Fibroblast of skin of back (primary cell): Measurements from ENCODE around the gene HNRNPU.

Experiments
- DNase-seq: peaks from one replicate; pipeline ENCODE4 v3.0.0-alpha.2; 2013

Gene HNRNPU

DNA sequence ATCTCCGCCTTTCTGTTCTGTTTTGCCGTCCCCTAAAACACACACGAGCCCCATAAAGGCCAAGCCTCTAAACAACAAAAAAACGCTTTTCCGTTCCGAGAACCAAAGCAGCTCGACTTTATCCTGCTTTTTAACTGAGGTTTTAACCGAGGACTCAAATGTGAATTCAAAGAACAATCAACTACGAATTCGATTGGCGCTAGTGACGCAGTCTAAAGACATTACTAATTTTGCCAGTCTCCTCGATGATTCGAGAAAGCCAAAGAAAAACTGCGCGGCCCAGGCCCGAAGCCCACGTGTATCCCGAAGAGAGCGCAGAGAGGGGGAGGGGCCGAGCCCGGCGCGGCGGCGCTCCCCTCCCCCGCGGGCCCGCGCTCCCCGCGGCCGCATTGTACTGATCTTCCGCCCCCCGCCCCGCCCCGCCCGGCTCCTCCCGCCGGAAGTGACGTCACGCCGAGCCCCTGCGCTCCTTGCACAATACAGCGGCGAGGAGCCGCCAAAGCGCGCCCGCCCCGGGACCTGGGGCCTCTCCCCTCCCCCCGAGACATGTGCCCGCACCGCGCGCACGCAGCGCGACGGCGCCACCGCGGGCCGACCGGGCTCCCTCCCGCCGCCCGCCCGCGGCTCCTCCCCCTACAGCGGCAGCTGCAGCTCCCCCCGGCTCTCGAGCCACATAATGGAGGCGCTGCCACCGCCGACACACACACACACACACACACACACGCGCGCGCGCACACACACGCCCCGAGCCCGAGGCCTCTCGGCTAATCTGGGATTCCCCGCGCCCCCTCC lies 1.4 kb downstream of the HNRNPU start:
- DNase-seq, result peak; percentile 93

DNA sequence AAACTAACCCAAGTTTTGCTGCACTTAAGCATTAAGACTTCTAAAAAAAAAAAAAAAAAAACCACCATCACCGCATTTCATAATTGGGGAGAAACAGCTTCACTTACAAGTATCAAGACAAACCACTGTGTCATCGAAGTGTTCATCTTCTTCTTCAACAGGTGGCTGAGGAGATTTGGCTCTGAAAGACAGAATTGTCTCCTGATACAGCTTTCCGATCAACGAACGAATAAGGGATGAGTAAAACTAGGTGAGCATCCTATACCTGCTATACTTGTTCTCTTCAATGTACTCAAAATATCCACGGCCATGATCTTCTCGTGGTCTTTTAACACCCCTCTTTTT lies 2.0 kb downstream of the HNRNPU start:
- no peak for DNase-seq

DNA sequence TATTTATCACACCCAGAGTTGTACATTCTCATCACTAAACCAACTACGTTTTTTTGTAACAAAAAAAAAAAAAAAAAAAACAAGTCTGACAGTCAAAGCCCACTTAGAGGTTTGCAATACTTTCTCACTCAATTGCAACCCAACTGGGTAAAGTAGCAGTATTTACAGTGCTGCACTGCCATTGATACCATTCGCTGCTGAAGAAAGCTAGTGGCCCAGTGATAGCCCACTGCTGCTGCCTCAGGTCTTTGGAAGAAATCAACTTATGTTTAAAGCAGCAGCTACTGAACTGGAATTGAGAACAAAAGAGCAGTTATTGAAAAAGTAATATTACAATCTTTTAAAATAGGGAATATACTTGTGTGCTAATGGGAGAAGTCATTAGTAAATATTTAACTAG lies 2.7 kb downstream of the HNRNPU start:
- no peak for DNase-seq

DNA sequence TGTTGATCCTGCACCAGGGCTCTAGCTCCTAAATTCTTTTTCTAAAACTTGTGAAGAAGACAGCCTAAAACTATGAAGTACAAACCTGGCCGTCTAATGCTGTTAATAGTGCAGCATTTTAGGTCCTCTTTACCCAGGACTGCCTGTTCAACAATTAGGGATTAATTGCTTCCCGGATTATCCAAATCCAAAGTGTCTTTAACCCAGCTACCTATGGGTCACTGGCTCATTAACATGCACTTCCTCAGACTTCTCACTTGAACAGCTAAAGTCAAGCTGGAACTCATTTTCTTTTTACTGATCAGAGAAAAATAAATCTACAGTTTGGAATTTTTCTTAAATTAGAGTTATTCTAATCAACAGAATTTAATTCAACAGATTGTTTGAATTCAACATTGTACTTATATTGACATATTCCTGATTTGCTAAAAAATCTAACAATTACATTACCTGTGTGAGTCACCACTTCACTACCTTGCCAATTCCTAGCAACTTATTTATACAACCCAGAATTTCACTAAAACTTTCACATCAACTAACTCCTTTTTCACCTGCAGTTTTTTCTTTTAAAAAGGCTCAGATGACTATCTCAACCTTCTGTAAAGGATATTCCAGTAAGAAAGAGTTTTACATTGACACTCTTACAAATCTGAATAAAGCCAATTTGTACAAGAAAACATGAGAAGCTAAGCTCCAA lies 3.3 kb downstream of the HNRNPU start:
- no peak for DNase-seq

DNA sequence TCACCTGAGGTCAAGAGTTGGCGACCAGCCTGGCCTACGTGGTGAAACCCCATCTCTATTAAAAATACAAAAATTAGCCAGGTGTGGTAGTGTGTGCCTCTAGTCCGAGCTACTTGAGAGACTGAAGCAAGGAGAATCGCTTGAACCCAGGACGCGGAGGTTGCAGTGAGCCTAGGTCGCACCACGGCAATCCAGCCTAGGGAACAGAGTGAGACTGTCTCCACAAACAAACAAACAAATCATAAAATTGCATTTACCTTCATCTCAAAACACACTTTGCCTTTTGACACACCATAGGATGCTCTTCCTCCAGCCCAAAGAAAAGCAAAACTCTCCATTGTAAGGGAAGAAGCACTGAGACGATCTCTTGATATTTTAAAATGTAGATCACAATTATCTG lies 4.3 kb downstream of the HNRNPU start:
- DNase-seq, result no peak

DNA sequence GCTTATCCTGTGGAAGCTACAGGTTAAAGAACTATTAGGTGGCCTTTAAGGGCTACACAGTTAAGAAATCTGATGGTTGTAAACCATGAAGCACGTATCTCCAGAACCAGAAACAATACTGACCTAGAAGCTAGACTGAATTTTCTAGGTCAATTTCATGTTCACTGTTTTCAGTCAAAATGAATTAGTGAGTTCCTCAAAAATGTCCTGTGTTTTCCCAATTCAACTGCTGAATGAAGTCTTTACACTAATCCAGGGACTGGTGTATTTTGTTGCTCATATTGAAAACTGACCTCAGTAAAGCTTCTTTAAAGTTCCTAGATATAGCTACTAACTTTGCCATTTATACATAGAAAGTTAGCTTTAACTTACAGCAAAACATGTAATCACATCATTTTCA lies 6.0 kb downstream of the HNRNPU start:
- DNase-seq, result no peak

DNA sequence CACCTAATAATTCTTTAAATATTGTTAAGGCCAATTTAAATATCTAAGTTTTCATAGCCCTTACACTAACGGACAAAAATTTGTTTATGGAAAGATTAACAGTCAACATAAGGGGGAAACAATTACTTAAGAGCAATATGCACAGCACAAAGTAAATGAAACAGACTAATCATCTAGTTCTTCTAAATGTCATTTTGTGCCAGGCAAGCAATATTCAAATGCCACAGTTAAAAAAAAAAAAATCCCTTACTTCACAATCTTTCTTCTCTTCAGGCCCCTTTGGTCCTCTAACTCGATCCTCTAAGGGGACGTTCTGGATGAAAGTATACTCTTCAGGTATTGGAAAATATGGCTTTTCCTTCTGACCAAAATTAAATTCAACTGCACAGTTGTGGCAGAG lies 6.6 kb downstream of the HNRNPU start:
- no peak for DNase-seq

DNA sequence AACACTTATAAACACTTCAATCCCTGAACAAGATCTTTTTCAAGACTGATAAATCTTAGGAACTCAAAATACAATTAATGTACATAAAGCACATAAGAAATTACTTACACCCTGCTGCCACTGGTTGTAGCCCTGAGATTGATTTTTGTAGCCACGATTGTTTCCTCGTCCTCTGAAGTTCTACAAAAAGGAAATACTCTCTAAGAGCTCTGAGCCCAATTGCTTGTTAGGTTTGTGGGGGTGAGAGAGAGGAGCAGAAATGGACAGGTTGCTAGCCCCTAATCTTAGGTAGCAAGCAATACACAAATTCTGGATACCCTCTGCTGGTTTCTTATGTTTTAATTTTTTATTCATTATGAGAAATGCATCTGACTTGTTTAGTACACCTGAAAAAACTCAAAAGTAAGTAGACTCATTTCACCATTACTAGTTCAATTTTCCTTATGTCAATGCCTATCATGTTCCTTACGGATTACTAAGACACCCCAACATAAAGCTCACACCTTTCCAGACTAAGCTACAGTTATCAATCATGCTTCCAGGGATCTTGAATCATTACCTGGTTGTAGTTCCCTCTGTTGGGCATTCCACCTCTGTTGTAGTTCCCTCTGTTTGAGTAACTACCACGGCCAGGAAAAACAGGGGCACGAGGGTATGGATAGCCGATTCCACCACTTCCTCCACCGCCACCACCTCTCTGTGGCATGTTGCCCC lies 9.3 kb downstream of the HNRNPU start:
- DNase-seq, result no peak

DNA sequence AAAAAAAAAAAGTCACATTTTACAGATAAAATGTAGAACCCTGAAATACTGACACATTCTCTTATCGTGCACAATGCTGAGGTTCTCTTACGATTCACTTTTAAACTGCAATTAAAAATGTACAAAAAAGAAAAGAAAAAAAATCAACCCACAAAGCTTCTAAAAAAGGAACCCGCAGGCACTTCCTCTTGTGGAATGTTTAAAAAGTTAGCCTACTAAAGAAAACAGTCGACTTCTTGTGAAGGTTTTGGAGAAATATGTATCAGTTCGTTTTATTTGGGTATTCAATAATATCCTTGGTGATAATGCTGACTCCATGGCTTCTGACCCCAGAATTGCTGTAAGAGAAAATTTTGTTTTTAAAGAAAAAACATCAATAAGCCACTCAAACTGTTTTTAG lies 10.2 kb downstream of the HNRNPU start:
- no peak for DNase-seq

DNA sequence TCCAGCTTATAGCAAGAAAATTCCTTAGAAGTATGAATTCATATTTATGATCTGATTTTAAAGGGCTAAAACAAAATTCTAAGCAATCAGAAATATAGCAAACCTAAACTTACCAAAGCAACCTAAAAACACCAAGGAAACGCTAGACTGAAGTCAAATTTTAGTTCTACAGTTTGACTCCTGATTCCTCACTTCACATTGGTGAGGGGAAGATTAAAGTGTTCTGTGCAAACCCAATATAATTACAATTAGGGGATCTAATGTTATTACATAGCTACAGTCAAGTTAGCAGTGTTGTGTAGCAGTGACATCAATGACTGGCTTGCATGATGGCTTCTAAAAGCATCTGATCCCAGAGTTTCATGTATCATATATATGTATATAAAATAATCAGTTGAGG lies 11.6 kb downstream of the HNRNPU start:
- DNase-seq, result no peak

DNA sequence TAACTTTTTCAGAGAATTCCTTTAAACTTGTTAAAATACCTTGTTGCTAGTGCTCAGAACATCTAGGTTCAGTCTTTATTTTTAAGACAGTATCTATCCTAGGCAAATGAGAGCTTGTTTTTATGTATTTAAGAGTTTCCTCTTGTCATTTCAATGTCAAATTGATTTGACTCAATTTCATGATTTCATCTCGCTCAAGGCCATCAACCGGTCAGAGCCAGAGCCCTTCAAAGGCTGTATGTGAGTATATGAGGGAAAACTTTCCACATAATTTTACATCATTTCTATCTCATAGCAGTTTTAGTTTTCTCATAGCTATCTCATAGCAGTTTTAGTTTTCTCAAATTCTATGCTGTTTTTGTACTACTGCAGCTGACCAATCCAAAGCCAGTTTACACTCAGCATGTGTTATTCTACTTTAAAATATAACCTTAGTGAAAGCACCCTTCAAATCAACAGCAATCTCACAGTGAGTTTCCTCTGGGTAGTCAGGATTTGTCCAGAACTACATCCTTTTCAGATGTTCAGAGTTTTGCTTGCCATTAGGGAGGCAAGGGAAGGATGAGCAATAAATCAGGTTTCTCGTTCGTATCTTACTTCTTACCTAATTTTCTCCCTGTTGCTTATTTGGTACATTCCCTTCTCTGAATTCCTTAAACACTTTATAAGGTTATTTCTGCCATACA lies 12.7 kb downstream of the HNRNPU start:
- DNase-seq, result no peak

DNA sequence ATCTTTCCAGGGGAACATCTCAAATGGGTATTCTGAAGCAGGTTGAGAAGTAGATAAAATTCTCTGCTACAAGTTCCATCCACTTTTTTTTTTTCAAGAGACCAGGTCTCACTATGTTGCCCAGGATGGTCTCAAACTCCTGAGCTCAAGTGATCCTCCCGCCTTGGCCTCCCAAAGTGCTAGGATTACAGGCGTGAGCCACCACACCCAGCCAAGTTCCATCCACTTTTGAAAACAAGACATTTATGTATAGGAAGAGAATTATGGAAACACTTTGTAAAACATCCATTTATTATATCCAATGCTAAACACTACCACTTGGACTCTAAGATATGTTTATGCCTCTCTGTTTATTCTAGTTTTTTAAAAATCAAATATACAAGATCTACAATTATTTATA lies 13.4 kb downstream of the HNRNPU start:
- DNase-seq, result no peak

DNA sequence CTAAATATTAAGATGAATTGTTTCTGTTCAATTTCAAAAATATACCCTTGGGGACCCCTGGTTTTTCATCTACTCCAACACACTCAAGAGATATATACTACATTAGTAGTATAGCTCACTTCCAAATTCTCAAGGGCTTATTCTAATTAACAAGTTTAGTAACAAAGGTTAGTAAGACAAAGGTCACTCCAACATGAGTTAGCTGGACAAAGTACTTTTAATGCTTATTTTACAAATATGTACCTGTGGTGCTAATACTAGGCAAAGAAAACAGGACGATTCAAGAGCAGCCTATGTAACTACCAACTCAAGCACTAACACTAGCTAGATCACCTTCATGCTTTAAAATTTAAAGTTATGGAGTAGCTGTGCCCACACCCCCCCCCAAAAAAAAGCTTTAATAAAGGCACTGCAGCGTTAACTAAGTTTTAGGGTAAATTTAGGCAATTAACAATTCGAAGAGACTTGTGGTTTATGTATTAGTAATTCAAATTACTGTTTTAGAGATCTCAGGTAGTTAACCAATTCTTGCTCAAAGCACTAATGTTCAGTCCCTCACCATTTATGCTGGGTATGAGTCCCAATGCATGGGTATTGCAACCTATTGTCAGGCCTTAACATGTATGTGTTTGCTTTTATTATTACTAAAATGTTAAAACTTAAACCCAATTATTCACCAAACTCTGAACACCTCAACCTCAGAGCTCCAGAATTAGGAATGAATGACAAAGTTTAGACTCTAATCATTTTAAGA lies 14.1 kb downstream of the HNRNPU start:
- no peak for DNase-seq

DNA sequence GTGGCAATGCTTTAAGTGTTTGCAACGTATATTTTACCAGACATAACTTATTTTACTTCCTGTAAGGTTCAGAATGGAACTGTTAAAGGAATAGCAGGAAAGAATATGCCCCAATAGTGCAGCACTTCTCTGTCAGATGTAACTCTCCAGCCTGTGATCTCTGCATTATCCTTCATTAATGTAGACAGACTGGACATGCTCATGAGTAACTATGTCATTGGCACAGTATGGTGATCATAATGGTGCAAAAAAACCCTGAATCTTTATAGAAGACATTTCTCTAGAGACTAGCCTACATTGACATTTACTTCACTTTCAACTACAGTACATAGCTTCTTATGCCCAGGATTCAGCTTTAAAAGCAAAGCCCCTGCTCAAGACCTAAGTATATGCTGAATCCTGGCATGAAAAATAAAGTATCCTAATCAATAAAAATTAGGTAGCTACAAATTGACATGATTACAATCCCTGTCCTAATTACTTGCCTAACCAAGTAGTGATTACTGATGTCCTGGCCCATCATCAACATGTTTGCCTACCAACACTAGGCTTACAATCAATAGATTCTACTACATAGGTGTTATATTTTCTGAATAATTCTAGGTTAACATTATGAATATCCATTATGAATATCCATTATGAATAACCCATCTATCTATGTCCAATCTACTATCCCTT lies 15.0 kb downstream of the HNRNPU start:
- DNase-seq, result no peak

DNA sequence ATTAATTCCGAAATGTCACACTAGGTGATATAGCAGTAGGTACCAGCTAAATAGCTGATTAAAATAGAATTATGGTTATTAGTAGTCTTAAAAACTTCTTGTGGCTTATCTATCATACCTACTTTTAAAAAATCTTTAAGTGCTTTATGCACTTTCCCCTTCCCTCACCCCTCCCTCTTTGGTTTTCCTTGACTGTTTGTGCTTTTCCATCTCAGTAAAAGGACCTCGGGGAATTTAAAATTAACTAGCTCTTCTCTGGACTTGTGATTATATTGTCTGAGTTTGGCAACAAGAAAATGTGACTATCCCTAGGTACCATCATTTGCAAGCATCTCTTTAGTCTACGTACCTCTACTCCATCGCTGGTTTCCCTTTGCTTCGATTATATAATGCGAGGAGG lies 17.7 kb downstream of the HNRNPU start:
- DNase-seq, result no peak

DNA sequence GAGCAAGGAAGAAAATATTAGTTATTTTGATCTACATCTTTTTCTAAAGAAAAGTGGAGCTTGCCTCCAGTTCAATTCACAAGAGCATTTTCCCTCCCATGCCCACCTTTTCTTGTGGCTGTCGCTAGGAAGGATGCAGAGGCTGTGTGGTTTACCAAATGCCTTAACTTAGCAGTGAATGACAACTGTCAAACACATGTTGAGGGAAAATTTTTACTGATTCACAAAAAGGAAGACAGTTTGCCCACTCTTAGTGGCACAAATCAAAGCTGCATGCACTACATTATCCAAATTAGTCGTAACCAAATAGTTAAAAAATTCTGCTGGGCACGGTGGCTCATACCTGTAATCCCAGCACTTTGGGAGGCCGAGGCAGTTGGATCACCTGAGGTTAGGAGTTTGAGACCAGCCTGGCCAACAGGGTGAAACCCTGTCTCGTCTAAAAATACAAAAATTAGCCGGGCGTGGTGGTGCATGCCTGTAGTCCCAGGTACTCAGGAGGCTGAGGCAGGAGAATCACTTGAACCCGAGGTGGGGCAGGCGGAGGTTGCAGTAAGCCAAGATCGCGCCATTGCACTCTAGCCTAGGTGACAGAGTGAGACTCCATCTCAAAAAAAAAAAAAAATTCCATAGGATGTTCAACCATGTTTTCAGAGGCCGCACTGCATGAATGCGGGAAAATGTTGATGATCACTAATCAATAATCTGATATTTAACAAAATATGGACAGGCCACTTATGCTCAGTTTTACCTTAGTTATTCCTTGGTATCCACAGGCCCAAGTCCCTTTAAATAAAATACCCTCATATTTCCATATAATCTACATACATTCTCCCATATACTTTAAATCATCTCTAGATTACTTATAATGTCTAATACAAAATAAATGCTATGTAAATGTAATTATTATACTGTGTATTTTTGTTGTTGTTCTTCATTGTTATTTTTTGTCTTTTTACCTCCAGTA lies 19.9 kb downstream of the HNRNPU start:
- no peak for DNase-seq

DNA sequence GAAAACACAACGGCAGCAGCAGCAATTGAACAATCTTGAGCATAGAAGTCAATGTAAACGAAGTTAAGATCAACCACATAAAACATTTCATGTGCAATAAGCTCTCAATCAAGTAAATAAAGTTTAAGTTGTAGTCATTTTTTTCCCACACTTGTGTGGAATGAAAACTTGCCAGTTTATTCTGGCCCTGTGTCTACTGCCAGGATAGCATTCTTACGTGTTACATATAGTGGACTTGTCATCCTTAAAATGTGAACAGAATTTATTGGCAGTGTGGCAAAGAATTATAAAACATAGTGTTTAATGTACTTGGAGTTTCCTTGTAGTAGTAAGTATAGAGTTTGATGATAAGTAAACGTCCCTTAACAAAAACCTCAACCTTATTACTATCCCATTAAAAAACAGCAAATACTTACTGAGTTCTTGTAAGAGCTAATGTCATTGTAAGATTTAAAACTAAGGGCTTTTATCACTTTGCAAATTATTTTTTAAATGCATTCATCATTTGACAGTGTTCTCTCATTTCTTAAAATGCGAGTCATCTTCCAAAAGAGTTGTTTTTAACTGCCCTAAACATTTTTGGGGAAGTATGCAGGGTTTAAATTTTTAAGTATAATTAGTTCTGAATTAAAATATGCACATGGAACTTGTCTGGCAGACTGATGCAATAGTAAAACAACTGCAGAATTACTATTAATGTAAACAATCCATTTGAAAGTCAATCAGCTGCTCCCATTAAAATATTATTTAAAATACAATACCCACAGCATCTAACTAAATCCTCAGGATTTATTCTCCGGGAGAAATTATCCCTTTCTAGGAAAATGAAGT lies 21.0 kb downstream of the HNRNPU start:
- DNase-seq, result peak; percentile 54

DNA sequence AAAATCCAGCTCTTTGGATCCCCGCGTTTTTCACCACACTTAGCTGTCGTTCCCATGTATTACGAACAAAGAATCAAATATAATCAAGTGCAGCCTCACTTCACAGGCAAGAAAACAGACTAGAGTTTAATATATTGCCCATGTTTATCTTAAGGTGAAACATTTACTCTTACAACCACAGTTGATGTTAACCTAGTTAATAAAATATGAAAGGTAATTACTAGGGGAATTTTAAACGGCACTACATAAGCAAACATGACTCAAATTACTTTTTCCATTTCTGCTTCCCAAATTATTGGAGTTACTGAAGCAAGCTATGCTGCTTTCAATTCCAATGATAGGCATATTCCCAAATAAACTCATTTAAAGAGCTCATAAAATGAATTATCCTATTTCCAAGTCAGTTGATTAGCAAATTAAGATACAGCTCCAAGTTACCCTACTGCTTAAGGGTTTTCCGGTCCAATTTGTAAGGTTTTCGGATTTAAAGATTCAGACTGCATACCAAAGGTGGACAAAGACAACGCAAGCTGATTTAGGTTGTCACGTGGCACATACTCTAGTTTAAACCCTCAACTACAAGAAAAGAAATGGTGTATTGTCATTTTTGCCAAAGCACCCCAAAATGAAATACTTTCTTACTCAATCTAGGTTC lies 22.9 kb downstream of the HNRNPU start:
- DNase-seq, result no peak

DNA sequence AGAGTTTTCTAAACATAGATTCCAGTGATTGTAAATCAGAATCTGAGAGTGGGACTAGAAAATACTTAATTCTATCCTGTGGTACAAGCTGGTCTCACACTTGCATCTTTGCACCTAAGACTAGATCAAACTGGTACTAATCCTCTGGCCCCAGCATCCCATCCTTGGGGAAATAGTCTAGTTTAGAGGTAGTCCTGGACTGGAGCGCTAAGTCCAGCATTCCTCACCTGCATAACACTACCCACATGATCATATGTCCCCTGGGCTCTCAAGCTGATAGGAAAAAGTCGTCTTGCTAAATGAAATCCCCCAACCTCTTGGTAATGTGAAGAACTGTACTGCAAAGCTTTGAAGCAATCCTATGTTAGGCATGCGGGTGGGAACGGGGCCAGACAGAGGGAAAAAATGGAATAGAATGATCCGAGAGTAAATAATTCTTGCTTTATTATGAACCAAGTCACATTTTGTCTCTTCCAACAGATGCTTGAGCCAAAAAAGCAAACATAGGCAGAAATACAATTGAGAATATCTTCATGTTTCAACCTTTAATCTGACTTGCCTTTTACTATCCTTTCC lies 24.0 kb downstream of the HNRNPU start:
- no peak for DNase-seq
